ENCODE data around the gene TRAPPC11. TPM values are rescaled to one million over a fixed set of nuclear protein-coding genes. Genes with fewer than 3 reads are reported as not detected.
"Not testable (repeated sequence)": the region's sequence is repeated elsewhere in the genome, so short reads cannot be mapped to it uniquely, and the experiment has no call there.

TRAPPC11 gene
- polyA plus RNA-seq, 2 donors, result 11.6 to 13.7 TPM

- WGBS, 2 donors, result 96% methylated on average over 4 of the region's 4 CpGs
- H3K27me3 ChIP-seq (ENCODE audit: control insufficient read depth in 1 of 2, insufficient read depth in 2 of 2, low read length in 2 of 2), result no peaks in the 10 kb centered on the region
- no peak overlapping the region for H3K4me3 ChIP-seq (ENCODE audit: low read depth in 1 of 2, low read length in 2 of 2)
- H3K9me3 ChIP-seq (ENCODE audit: control insufficient read depth in 2 of 2, insufficient read depth in 1 of 2, low read depth in 1 of 2, low read length in 1 of 2), result no peaks in the 10 kb centered on the region
- peaks cover 0 to 20% of the 10 kb centered on the region in 2 donors for H3K36me3 ChIP-seq (ENCODE audit: control insufficient read depth in 2 of 2, insufficient read depth in 2 of 2, low read length in 1 of 2)
- H3K4me1 ChIP-seq (ENCODE audit: control insufficient read depth in 2 of 2, insufficient read depth in 2 of 2, low read length in 1 of 2), result no peaks in the 10 kb centered on the region
- no peak overlapping the region for H3K27ac ChIP-seq (ENCODE audit: low read depth in 2 of 2, low read length in 1 of 2)
These were observed 41.3 kb downstream of the TRAPPC11 start for GRCh38 chr4:183700407-183700806.

- Histone ChIP-seq H3K4me3 (ENCODE audit: low read depth in 1 of 2, low read length in 2 of 2) (no peak overlapping the region), H3K4me1 (ENCODE audit: control insufficient read depth in 2 of 2, insufficient read depth in 2 of 2, low read length in 1 of 2) (no peaks in the 10 kb centered on the region), H3K9me3 (ENCODE audit: control insufficient read depth in 2 of 2, insufficient read depth in 1 of 2, low read depth in 1 of 2, low read length in 1 of 2) (no peaks in the 10 kb centered on the region), H3K27me3 (ENCODE audit: control insufficient read depth in 1 of 2, insufficient read depth in 2 of 2, low read length in 2 of 2) (no peaks in the 10 kb centered on the region), H3K36me3 (ENCODE audit: control insufficient read depth in 2 of 2, insufficient read depth in 2 of 2, low read length in 1 of 2) (peaks cover 0 to 20% of the 10 kb centered on the region in 2 donors), H3K27ac (ENCODE audit: low read depth in 2 of 2, low read length in 1 of 2) (no peak overlapping the region)
- WGBS, 2 donors, result 71 to 97% methylated on average over 1 of the region's 1 CpG
These were observed 43.4 kb downstream of the TRAPPC11 start for GRCh38 chr4:183702492-183702891.

- Histone ChIP-seq H3K27ac (ENCODE audit: low read depth in 2 of 2, low read length in 1 of 2) (no peak overlapping the region), H3K27me3 (ENCODE audit: control insufficient read depth in 1 of 2, insufficient read depth in 2 of 2, low read length in 2 of 2) (no peaks in the 10 kb centered on the region), H3K9me3 (ENCODE audit: control insufficient read depth in 2 of 2, insufficient read depth in 1 of 2, low read depth in 1 of 2, low read length in 1 of 2) (no peaks in the 10 kb centered on the region), H3K4me1 (ENCODE audit: control insufficient read depth in 2 of 2, insufficient read depth in 2 of 2, low read length in 1 of 2) (no peaks in the 10 kb centered on the region), H3K36me3 (ENCODE audit: control insufficient read depth in 2 of 2, insufficient read depth in 2 of 2, low read length in 1 of 2) (peaks cover 5 to 13% of the 10 kb centered on the region in 2 donors), H3K4me3 (ENCODE audit: low read depth in 1 of 2, low read length in 2 of 2) (no peak overlapping the region)
- WGBS, 2 donors, result 76% methylated on average over 7 of the region's 7 CpGs
These were observed 55.5 kb downstream of the TRAPPC11 start for GRCh38 chr4:183714626-183715025.

GRCh38 chr4:183716302-183716701, 57.2 kb downstream of the TRAPPC11 start:
- no peaks in the 10 kb centered on the region for H3K9me3 ChIP-seq (ENCODE audit: control insufficient read depth in 2 of 2, insufficient read depth in 1 of 2, low read depth in 1 of 2, low read length in 1 of 2)
- no peaks in the 10 kb centered on the region for H3K27me3 ChIP-seq (ENCODE audit: control insufficient read depth in 1 of 2, insufficient read depth in 2 of 2, low read length in 2 of 2)
- H3K36me3 ChIP-seq (ENCODE audit: control insufficient read depth in 2 of 2, insufficient read depth in 2 of 2, low read length in 1 of 2), result peaks cover 5 to 10% of the 10 kb centered on the region in 2 donors
- 79 to 84% methylated on average over 4 of the region's 4 CpGs for WGBS, 2 donors
- H3K4me3 ChIP-seq (ENCODE audit: low read depth in 1 of 2, low read length in 2 of 2), result no peak overlapping the region
- H3K4me1 ChIP-seq (ENCODE audit: control insufficient read depth in 2 of 2, insufficient read depth in 2 of 2, low read length in 1 of 2), result no peaks in the 10 kb centered on the region
- H3K27ac ChIP-seq (ENCODE audit: low read depth in 2 of 2, low read length in 1 of 2), result no peak overlapping the region

GRCh38 chr4:183718876-183719275, 59.8 kb downstream of the TRAPPC11 start:
- Histone ChIP-seq H3K27me3 (ENCODE audit: control insufficient read depth in 1 of 2, insufficient read depth in 2 of 2, low read length in 2 of 2) (no peaks in the 10 kb centered on the region), H3K4me1 (ENCODE audit: control insufficient read depth in 2 of 2, insufficient read depth in 2 of 2, low read length in 1 of 2) (peaks cover 0 to 4% of the 10 kb centered on the region in 2 donors), H3K4me3 (ENCODE audit: low read depth in 1 of 2, low read length in 2 of 2) (no peak overlapping the region), H3K27ac (ENCODE audit: low read depth in 2 of 2, low read length in 1 of 2) (no peak overlapping the region), H3K9me3 (ENCODE audit: control insufficient read depth in 2 of 2, insufficient read depth in 1 of 2, low read depth in 1 of 2, low read length in 1 of 2) (no peaks in the 10 kb centered on the region), H3K36me3 (ENCODE audit: control insufficient read depth in 2 of 2, insufficient read depth in 2 of 2, low read length in 1 of 2) (peaks cover 0 to 2% of the 10 kb centered on the region in 2 donors)
- 42 to 59% methylated on average over 5 of the region's 5 CpGs for WGBS, 2 donors

GRCh38 chr4:183721207-183722081, 62.4 kb downstream of the TRAPPC11 start:
- 38 to 65% methylated on average over 38 of the region's 38 CpGs for WGBS, 2 donors
- H3K4me3 ChIP-seq (ENCODE audit: low read depth in 1 of 2, low read length in 2 of 2), result no peak overlapping the region
- no peaks in the 10 kb centered on the region for H3K27me3 ChIP-seq (ENCODE audit: control insufficient read depth in 1 of 2, insufficient read depth in 2 of 2, low read length in 2 of 2)

GRCh38 chr4:183722731-183723560, 63.9 kb downstream of the TRAPPC11 start:
- no peaks in the 10 kb centered on the region for H3K27me3 ChIP-seq (ENCODE audit: control insufficient read depth in 1 of 2, insufficient read depth in 2 of 2, low read length in 2 of 2)
- H3K9me3 ChIP-seq (ENCODE audit: control insufficient read depth in 2 of 2, insufficient read depth in 1 of 2, low read depth in 1 of 2, low read length in 1 of 2), result no peaks in the 10 kb centered on the region
- H3K4me3 ChIP-seq (ENCODE audit: low read depth in 1 of 2, low read length in 2 of 2), result peak overlapping the region; percentile 60 to 64
- peak overlapping the region; percentile 47 to 62 for H3K27ac ChIP-seq (ENCODE audit: low read depth in 2 of 2, low read length in 1 of 2)
- peaks cover 0 to 4% of the 10 kb centered on the region in 2 donors for H3K4me1 ChIP-seq (ENCODE audit: control insufficient read depth in 2 of 2, insufficient read depth in 2 of 2, low read length in 1 of 2)
- H3K36me3 ChIP-seq (ENCODE audit: control insufficient read depth in 2 of 2, insufficient read depth in 2 of 2, low read length in 1 of 2), result no peaks in the 10 kb centered on the region
- 4 to 5% methylated on average over 63 to 70 of the region's 70 CpGs for WGBS, 2 donors

More at GRCh38 chr4:183721207-183722081, 62.4 kb downstream of the TRAPPC11 start:
- H3K4me1 ChIP-seq (ENCODE audit: control insufficient read depth in 2 of 2, insufficient read depth in 2 of 2, low read length in 1 of 2), result peaks cover 0 to 4% of the 10 kb centered on the region in 2 donors
- no peaks in the 10 kb centered on the region for H3K36me3 ChIP-seq (ENCODE audit: control insufficient read depth in 2 of 2, insufficient read depth in 2 of 2, low read length in 1 of 2)
- no peaks in the 10 kb centered on the region for H3K9me3 ChIP-seq (ENCODE audit: control insufficient read depth in 2 of 2, insufficient read depth in 1 of 2, low read depth in 1 of 2, low read length in 1 of 2)
- H3K27ac ChIP-seq (ENCODE audit: low read depth in 2 of 2, low read length in 1 of 2), result no peak overlapping the region

GRCh38 chr4:183723561-183724228, 64.6 kb downstream of the TRAPPC11 start:
- Histone ChIP-seq H3K4me1 (ENCODE audit: control insufficient read depth in 2 of 2, insufficient read depth in 2 of 2, low read length in 1 of 2) (peaks cover 0 to 4% of the 10 kb centered on the region in 2 donors), H3K36me3 (ENCODE audit: control insufficient read depth in 2 of 2, insufficient read depth in 2 of 2, low read length in 1 of 2) (no peaks in the 10 kb centered on the region), H3K9me3 (ENCODE audit: control insufficient read depth in 2 of 2, insufficient read depth in 1 of 2, low read depth in 1 of 2, low read length in 1 of 2) (no peaks in the 10 kb centered on the region), H3K27me3 (ENCODE audit: control insufficient read depth in 1 of 2, insufficient read depth in 2 of 2, low read length in 2 of 2) (no peaks in the 10 kb centered on the region), H3K4me3 (ENCODE audit: low read depth in 1 of 2, low read length in 2 of 2) (no peak overlapping the region), H3K27ac (ENCODE audit: low read depth in 2 of 2, low read length in 1 of 2) (peak overlapping the region in 1 of 2 donors; percentile 62)
- WGBS, 2 donors, result 71% methylated on average over 12 of the region's 12 CpGs

- not testable (repeated sequence) for H3K9me3 ChIP-seq (ENCODE audit: control insufficient read depth in 2 of 2, insufficient read depth in 1 of 2, low read depth in 1 of 2, low read length in 1 of 2); H3K4me3 ChIP-seq (ENCODE audit: low read depth in 1 of 2, low read length in 2 of 2); H3K4me1 ChIP-seq (ENCODE audit: control insufficient read depth in 2 of 2, insufficient read depth in 2 of 2, low read length in 1 of 2); H3K27me3 ChIP-seq (ENCODE audit: control insufficient read depth in 1 of 2, insufficient read depth in 2 of 2, low read length in 2 of 2); H3K27ac ChIP-seq (ENCODE audit: low read depth in 2 of 2, low read length in 1 of 2); H3K36me3 ChIP-seq (ENCODE audit: control insufficient read depth in 2 of 2, insufficient read depth in 2 of 2, low read length in 1 of 2)
- 81 to 96% methylated on average over 5 of the region's 5 CpGs for WGBS, 2 donors
These were observed 66.5 kb downstream of the TRAPPC11 start for GRCh38 chr4:183725585-183725984.
